ENCODE data around the gene TECTB.

The TECTB gene

DNA sequence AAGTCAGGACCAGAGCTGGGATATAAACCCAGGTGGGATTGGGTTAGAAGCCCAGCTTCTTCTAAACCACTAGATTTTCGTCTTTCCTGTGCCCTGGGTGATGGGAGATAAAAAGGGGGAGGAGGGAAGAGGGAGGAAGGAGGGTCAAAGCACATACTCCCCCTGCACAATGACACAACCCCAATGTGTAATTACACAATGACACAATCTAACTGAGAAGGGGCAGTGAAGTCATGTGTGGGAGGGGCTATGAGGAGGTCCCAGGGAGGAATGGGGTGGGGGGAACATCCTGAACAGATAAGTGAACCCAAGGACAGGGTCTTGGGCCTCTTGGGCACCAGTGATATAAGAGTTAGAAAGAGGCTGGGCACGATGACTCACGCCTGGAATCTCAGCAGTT lies 44.5 kb downstream of the TECTB start:
- peaks cover 0 to 2% (median 0%) of the 10 kb centered on the region in 5 donors for H3K4me1 ChIP-seq (ENCODE audit: control insufficient read depth in 5 of 5, insufficient read depth in 5 of 5, low read length in 5 of 5)
- no peak overlapping the region for H3K27ac ChIP-seq (ENCODE audit: low read depth, low read length)
- no peaks in the 10 kb centered on the region for H3K36me3 ChIP-seq (ENCODE audit: control insufficient read depth in 5 of 5, insufficient read depth in 5 of 5, low read length in 5 of 5)
- H3K9me3 ChIP-seq (ENCODE audit: control insufficient read depth in 5 of 5, low read length in 5 of 5): no peaks in the 10 kb centered on the region
- no peaks in the 10 kb centered on the region for H3K27me3 ChIP-seq (ENCODE audit: control insufficient read depth in 5 of 5, insufficient read depth in 4 of 5, low read length in 5 of 5)
- no peak overlapping the region for H3K9ac ChIP-seq (ENCODE audit: low read length in 5 of 5)
- no peak overlapping the region for H3K4me3 ChIP-seq (ENCODE audit: low read depth in 1 of 5, low read length in 5 of 5)

DNA sequence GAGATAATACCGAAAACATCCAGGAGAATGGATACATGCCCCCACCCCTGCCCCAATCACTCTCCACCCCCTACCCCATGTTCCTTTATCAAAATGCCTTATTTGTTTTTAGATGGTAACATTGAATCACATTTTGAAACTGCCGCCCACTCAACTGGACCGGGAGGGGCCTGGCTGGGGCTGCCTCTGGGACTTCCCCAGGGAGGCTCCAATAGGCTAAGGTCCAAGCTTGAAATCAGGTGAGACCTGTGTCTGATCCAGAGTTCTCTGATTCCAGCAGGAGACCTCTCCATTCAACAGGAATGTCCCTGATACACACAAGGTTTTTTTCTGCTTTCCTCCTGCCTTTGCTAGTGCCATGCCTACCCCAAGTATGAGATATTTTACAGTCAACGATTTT lies 47.0 kb downstream of the TECTB start:
- H3K4me3 ChIP-seq (ENCODE audit: low read depth in 1 of 5, low read length in 5 of 5): no peak overlapping the region
- H3K27ac ChIP-seq (ENCODE audit: low read depth, low read length): no peak overlapping the region
- no peak overlapping the region for H3K9ac ChIP-seq (ENCODE audit: low read length in 5 of 5)
- no peaks in the 10 kb centered on the region for H3K36me3 ChIP-seq (ENCODE audit: control insufficient read depth in 5 of 5, insufficient read depth in 5 of 5, low read length in 5 of 5)
- no peaks in the 10 kb centered on the region for H3K9me3 ChIP-seq (ENCODE audit: control insufficient read depth in 5 of 5, low read length in 5 of 5)
- peaks cover 0 to 6% (median 0%) of the 10 kb centered on the region in 5 donors for H3K27me3 ChIP-seq (ENCODE audit: control insufficient read depth in 5 of 5, insufficient read depth in 4 of 5, low read length in 5 of 5)
- peaks cover 0 to 2% (median 0%) of the 10 kb centered on the region in 5 donors for H3K4me1 ChIP-seq (ENCODE audit: control insufficient read depth in 5 of 5, insufficient read depth in 5 of 5, low read length in 5 of 5)

DNA sequence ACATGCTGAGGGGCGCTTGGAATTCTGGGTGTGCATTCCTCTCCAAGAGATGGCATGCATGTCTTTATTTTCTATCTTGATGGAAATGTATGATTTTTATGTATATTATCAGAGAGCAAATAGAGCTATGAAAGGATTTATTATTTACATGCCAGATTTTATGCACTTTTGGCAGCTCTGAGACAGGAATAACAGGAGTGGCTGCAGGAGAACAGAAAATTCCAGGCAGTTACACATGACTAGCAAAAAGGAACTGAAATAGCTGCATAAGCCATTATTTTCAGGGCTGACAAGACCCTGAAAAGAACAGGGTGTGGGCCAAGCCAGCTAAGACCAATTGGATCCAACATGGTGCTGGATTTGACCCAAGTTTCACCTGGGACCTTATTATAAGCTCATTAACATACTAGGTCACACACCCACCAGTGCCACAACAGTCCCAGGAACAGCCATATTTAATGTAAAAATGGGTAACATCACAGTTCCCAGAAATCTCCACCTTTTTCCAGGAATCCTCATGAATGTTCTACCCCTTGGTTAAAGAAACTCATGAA lies 47.5 kb downstream of the TECTB start:
- no peak overlapping the region for H3K4me3 ChIP-seq (ENCODE audit: low read depth in 1 of 5, low read length in 5 of 5)
- no peaks in the 10 kb centered on the region for H3K9me3 ChIP-seq (ENCODE audit: control insufficient read depth in 5 of 5, low read length in 5 of 5)
- no peaks in the 10 kb centered on the region for H3K36me3 ChIP-seq (ENCODE audit: control insufficient read depth in 5 of 5, insufficient read depth in 5 of 5, low read length in 5 of 5)
- peaks cover 0 to 6% (median 0%) of the 10 kb centered on the region in 5 donors for H3K27me3 ChIP-seq (ENCODE audit: control insufficient read depth in 5 of 5, insufficient read depth in 4 of 5, low read length in 5 of 5)
- H3K9ac ChIP-seq (ENCODE audit: low read length in 5 of 5): no peak overlapping the region
- no peak overlapping the region for H3K27ac ChIP-seq (ENCODE audit: low read depth, low read length)
- peaks cover 0 to 2% (median 0%) of the 10 kb centered on the region in 5 donors for H3K4me1 ChIP-seq (ENCODE audit: control insufficient read depth in 5 of 5, insufficient read depth in 5 of 5, low read length in 5 of 5)

DNA sequence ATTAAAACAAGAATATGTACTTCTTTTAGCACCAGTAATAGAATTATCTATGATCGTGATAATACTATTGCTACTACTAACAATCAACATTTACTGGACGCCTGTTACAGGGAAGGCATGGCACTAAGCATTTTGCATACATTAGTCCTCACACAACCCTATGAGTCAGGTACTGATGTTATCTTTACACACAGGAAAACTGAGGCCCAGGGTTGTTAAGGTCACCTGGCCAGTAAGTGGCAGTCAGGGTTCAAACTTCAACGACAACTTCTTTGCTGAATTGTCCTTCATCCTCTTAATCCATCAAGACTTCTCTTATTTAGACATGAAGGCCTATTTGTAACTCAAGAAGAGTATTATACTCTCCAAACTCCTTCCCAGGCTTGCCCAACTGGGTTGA lies 48.8 kb downstream of the TECTB start:
- no peak overlapping the region for H3K4me3 ChIP-seq (ENCODE audit: low read depth in 1 of 5, low read length in 5 of 5)
- H3K36me3 ChIP-seq (ENCODE audit: control insufficient read depth in 5 of 5, insufficient read depth in 5 of 5, low read length in 5 of 5): no peaks in the 10 kb centered on the region
- H3K27ac ChIP-seq (ENCODE audit: low read depth, low read length): no peak overlapping the region
- H3K9ac ChIP-seq (ENCODE audit: low read length in 5 of 5): no peak overlapping the region
- H3K4me1 ChIP-seq (ENCODE audit: control insufficient read depth in 5 of 5, insufficient read depth in 5 of 5, low read length in 5 of 5): peaks cover 0 to 2% (median 0%) of the 10 kb centered on the region in 5 donors
- H3K27me3 ChIP-seq (ENCODE audit: control insufficient read depth in 5 of 5, insufficient read depth in 4 of 5, low read length in 5 of 5): peaks cover 0 to 6% (median 0%) of the 10 kb centered on the region in 5 donors
- no peaks in the 10 kb centered on the region for H3K9me3 ChIP-seq (ENCODE audit: control insufficient read depth in 5 of 5, low read length in 5 of 5)

DNA sequence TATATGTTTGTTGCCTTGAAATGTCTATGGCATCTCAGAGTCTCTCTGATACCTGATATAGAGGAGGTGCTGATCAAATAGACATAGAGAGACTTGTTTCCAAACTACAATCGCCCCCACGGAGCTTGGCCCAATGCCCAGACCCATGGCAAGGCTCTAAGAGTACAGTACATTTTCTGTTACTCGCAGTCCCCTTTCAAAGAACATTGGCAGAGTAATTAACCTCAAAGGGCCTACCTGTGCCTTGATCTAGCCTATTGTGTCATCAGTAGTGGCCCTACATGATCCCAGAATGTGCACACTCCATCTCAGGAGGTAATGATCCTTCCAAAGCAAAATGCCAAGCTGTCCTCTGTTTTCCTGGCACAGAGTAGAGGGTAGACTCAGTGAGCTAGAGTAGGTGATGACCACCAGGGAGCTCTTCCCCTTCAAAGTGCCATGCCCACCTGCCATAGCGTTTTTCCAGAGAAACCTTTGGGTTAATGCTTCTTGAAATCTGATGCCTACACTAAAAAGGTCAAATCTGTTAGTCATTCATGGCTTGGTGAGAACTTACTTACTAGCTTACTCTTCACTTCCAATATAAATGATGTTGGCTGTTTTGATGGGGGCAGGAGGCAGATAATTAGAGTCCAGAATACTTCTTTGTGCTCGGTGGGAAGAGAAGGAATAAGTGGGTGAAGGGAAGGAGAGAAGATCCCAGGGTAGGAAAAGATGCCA lies 49.5 kb downstream of the TECTB start:
- no peak overlapping the region for H3K27ac ChIP-seq (ENCODE audit: low read depth, low read length)
- H3K36me3 ChIP-seq (ENCODE audit: control insufficient read depth in 5 of 5, insufficient read depth in 5 of 5, low read length in 5 of 5): no peaks in the 10 kb centered on the region
- H3K9me3 ChIP-seq (ENCODE audit: control insufficient read depth in 5 of 5, low read length in 5 of 5): no peaks in the 10 kb centered on the region
- peaks cover 0 to 2% (median 0%) of the 10 kb centered on the region in 5 donors for H3K4me1 ChIP-seq (ENCODE audit: control insufficient read depth in 5 of 5, insufficient read depth in 5 of 5, low read length in 5 of 5)
- no peak overlapping the region for H3K9ac ChIP-seq (ENCODE audit: low read length in 5 of 5)
- H3K4me3 ChIP-seq (ENCODE audit: low read depth in 1 of 5, low read length in 5 of 5): no peak overlapping the region
- peaks cover 0 to 6% (median 0%) of the 10 kb centered on the region in 5 donors for H3K27me3 ChIP-seq (ENCODE audit: control insufficient read depth in 5 of 5, insufficient read depth in 4 of 5, low read length in 5 of 5)

DNA sequence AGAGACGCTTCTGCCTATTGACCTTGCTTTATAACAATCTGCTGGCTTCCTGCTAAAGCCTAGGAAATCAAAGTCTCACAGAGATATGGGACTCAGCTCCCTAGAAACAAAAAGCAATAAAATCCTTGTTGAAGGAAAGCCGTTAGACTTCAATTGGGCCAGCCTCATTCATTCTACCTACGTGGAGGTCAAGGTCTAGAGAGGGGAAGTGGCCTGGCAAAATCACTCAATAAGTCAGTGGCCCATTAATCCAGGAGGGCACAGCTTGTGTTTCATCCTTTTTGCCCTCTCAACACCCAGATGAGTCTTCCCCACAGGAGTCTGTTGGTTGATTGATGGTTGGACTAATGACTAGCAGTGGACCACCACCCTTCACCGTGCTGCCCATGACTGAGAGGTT lies 50.3 kb downstream of the TECTB start:
- H3K4me1 ChIP-seq (ENCODE audit: control insufficient read depth in 5 of 5, insufficient read depth in 5 of 5, low read length in 5 of 5): no peaks in the 10 kb centered on the region
- no peak overlapping the region for H3K9ac ChIP-seq (ENCODE audit: low read length in 5 of 5)
- no peak overlapping the region for H3K27ac ChIP-seq (ENCODE audit: low read depth, low read length)
- H3K27me3 ChIP-seq (ENCODE audit: control insufficient read depth in 5 of 5, insufficient read depth in 4 of 5, low read length in 5 of 5): peaks cover 0 to 6% (median 0%) of the 10 kb centered on the region in 5 donors
- no peak overlapping the region for H3K4me3 ChIP-seq (ENCODE audit: low read depth in 1 of 5, low read length in 5 of 5)
- no peaks in the 10 kb centered on the region for H3K9me3 ChIP-seq (ENCODE audit: control insufficient read depth in 5 of 5, low read length in 5 of 5)
- H3K36me3 ChIP-seq (ENCODE audit: control insufficient read depth in 5 of 5, insufficient read depth in 5 of 5, low read length in 5 of 5): no peaks in the 10 kb centered on the region

DNA sequence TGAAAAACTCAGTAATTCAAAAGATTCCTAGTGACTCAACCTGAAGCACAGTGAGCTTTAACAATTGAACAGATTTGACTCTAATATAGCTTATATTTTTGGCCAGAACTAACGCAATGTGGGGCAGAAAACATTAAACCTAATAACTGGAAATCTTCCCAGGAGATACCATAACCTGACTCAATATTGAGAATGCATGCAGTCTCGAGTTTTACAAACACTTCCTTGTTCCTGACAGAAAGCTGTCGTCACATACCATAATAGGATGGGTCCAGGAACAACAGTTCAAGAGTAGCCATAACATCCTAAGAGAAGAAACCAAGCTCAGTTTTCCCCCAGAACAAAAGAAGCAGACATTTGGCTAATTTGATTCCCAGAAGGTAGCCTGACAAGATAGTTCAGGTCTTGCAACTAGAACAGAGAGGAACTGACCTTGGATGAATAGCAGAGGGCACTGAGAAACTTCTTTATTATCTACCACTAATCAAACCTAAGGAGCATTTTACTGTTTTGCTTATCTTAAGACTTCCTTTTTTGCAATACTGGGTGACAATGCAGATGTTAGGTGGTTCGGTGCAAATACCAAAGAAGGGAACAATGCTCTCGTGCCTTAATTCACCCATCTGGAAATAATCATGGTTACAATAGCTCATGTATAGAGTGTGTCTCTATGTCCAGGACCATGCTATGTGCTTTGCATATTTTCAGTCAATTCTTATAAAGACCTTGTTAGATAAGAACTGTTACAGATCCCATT lies 52.1 kb downstream of the TECTB start:
- H3K27ac ChIP-seq (ENCODE audit: low read depth, low read length): no peak overlapping the region
- no peak overlapping the region for H3K4me3 ChIP-seq (ENCODE audit: low read depth in 1 of 5, low read length in 5 of 5)
- H3K4me1 ChIP-seq (ENCODE audit: control insufficient read depth in 5 of 5, insufficient read depth in 5 of 5, low read length in 5 of 5): no peaks in the 10 kb centered on the region
- no peaks in the 10 kb centered on the region for H3K36me3 ChIP-seq (ENCODE audit: control insufficient read depth in 5 of 5, insufficient read depth in 5 of 5, low read length in 5 of 5)
- H3K9me3 ChIP-seq (ENCODE audit: control insufficient read depth in 5 of 5, low read length in 5 of 5): no peaks in the 10 kb centered on the region
- peaks cover 0 to 6% (median 0%) of the 10 kb centered on the region in 5 donors for H3K27me3 ChIP-seq (ENCODE audit: control insufficient read depth in 5 of 5, insufficient read depth in 4 of 5, low read length in 5 of 5)
- H3K9ac ChIP-seq (ENCODE audit: low read length in 5 of 5): no peak overlapping the region

DNA sequence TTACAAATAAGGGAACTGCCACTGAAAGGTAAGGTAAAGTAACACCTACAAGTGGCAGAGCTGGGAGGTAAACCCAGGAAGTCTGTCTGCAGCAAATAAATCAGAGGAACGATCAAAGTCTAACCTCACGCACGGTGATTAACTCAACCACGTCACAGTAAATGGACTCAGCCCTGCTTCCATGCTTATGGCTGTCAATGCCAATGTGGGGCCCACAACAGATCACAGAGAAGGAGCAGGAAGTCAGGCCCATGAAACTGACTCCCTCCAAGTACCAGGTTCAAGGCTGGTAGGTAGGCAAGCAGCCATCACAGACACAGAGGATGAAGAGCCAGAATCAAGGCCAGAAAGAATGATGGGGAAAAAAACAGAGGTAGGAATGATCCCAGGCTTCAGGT lies 52.7 kb downstream of the TECTB start:
- H3K27ac ChIP-seq (ENCODE audit: low read depth, low read length): no peak overlapping the region
- no peak overlapping the region for H3K4me3 ChIP-seq (ENCODE audit: low read depth in 1 of 5, low read length in 5 of 5)
- H3K36me3 ChIP-seq (ENCODE audit: control insufficient read depth in 5 of 5, insufficient read depth in 5 of 5, low read length in 5 of 5): no peaks in the 10 kb centered on the region
- no peaks in the 10 kb centered on the region for H3K4me1 ChIP-seq (ENCODE audit: control insufficient read depth in 5 of 5, insufficient read depth in 5 of 5, low read length in 5 of 5)
- peaks cover 0 to 6% (median 0%) of the 10 kb centered on the region in 5 donors for H3K27me3 ChIP-seq (ENCODE audit: control insufficient read depth in 5 of 5, insufficient read depth in 4 of 5, low read length in 5 of 5)
- H3K9me3 ChIP-seq (ENCODE audit: control insufficient read depth in 5 of 5, low read length in 5 of 5): no peaks in the 10 kb centered on the region
- no peak overlapping the region for H3K9ac ChIP-seq (ENCODE audit: low read length in 5 of 5)

DNA sequence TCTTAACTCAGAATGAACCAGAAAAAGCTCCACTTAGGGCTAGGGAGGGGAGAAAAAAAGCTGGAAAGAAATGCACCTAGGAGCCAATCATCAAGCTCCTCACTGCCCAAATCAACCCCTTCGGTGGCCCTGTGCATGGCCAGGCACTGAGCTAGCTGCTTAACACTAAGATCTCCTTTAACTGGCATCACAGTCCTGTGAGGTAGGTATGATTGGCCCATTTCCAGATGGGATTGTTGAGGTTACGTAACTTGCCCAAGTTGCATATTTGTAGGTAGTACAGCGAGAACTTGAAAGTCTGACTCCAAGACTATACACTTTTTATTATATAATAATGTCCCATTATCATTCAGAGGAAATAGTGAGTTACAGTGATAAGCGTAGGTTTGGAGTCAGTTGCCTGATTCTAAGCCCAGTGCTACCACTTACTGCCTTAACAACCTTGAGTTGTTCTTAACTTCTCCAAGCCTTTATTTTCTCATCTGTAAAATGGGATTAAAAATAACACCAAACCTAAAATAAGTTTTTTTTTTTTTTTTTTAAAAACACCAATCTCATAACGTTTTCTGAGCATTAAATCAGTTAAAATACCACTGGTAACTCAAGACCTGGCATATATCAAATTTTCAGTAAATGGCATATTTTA lies 53.5 kb downstream of the TECTB start:
- Histone ChIP-seq H3K27me3 (ENCODE audit: control insufficient read depth in 5 of 5, insufficient read depth in 4 of 5, low read length in 5 of 5) (peaks cover 0 to 6% (median 0%) of the 10 kb centered on the region in 5 donors), H3K4me3 (ENCODE audit: low read depth in 1 of 5, low read length in 5 of 5) (no peak overlapping the region), H3K9me3 (ENCODE audit: control insufficient read depth in 5 of 5, low read length in 5 of 5) (no peaks in the 10 kb centered on the region), H3K4me1 (ENCODE audit: control insufficient read depth in 5 of 5, insufficient read depth in 5 of 5, low read length in 5 of 5) (no peaks in the 10 kb centered on the region), H3K9ac (ENCODE audit: low read length in 5 of 5) (no peak overlapping the region), H3K36me3 (ENCODE audit: control insufficient read depth in 5 of 5, insufficient read depth in 5 of 5, low read length in 5 of 5) (no peaks in the 10 kb centered on the region), H3K27ac (ENCODE audit: low read depth, low read length) (no peak overlapping the region)

DNA sequence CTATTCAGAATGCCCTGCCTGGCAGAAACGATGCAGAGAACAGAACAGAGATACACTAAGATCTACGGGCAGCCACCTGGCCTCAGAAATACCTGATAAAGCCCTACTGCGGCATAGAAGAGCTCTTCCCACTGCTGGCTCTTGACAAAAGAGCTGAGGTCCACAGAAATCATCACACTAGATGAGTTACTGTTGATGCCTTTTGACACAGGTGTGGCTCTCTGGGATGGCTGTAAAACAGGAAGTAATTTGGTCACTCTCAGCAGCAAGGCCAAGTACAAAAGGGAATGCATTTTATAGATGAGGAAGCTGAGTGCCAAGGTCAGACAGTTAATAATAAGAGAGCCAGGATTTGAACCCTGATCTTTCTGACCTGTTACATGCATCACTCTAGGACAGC lies 55.8 kb downstream of the TECTB start:
- no peaks in the 10 kb centered on the region for H3K36me3 ChIP-seq (ENCODE audit: control insufficient read depth in 5 of 5, insufficient read depth in 5 of 5, low read length in 5 of 5)

More for the DNA sequence above, 55.8 kb downstream of the TECTB start:
- Histone ChIP-seq H3K9ac (ENCODE audit: low read length in 5 of 5) (no peak overlapping the region), H3K27me3 (ENCODE audit: control insufficient read depth in 5 of 5, insufficient read depth in 4 of 5, low read length in 5 of 5) (peaks cover 0 to 3% (median 0%) of the 10 kb centered on the region in 5 donors), H3K4me3 (ENCODE audit: low read depth in 1 of 5, low read length in 5 of 5) (no peak overlapping the region), H3K4me1 (ENCODE audit: control insufficient read depth in 5 of 5, insufficient read depth in 5 of 5, low read length in 5 of 5) (peaks cover 0 to under 1% (median 0%) of the 10 kb centered on the region in 5 donors), H3K27ac (ENCODE audit: low read depth, low read length) (no peak overlapping the region), H3K9me3 (ENCODE audit: control insufficient read depth in 5 of 5, low read length in 5 of 5) (no peaks in the 10 kb centered on the region)
